GM12878 (cell line): Measurements from ENCODE around the gene LMBRD1. TPM values are rescaled to one million over a fixed set of nuclear protein-coding genes. Genes with fewer than 3 reads are reported as not detected.

Source experiments
- ATAC-seq: fragments of 200-7000 bp; cut with Tn5 transposase; 3 replicates; pipeline ENCODE4 v1.9.1; 2020; ENCODE audit warnings: mild to moderate bottlenecking, moderate library complexity
- BruUV-seq: library from RNA; stranded (reverse); fragments of 400-500 nt; replicated peaks from 2 replicates; lab custom pipeline; 2021; lab: Mats Ljungman, UMichigan
- CTCF ChIA-PET: fragments of 300-600 bp; sonication (Branson Sonifier 250); formaldehyde crosslinking; extraction: SDS; loops from one replicate; lab custom pipeline; 2021; ENCODE audit warnings: inconsistent platforms; lab: Yijun Ruan, JAX
- POLR2A ChIA-PET: fragments of 350-600 bp; formaldehyde crosslinking; extraction: SDS; loops from one replicate; lab custom pipeline; 2021; ENCODE audit warnings: inconsistent platforms; lab: Charles Lee
- RAD21 ChIA-PET: fragments of 300-600 bp; sonication (Branson Sonifier 250); formaldehyde crosslinking; loops from one replicate; lab custom pipeline; 2023; ENCODE audit warnings: antibody characterized with exemption; ENCODE audit not compliant: unreplicated experiment; lab: Charles Lee
- SMC1A ChIA-PET: fragments of 300-600 bp; sonication (Branson Sonifier 250); formaldehyde crosslinking; loops from one replicate; lab custom pipeline; 2023; ENCODE audit not compliant: unreplicated experiment, uncharacterized antibody; lab: Charles Lee
- DNase-seq: peaks from one replicate; pipeline ENCODE4 v3.0.0-alpha.2; 2011; ENCODE audit warnings: low read depth, low spot score
- FAIRE-seq: peaks from 3 replicates; lab custom pipeline; 2011; peaks lifted over from hg19 to GRCh38; lab: Jason Lieb, UNC
- H2AFZ ChIP-seq: 2 replicates; pipeline ENCODE4 v1.6.0; 2011; ENCODE audit warnings: low read depth, low read length, control low read depth; ENCODE audit not compliant: control insufficient read depth
- H3K27ac ChIP-seq: 2 replicates; pipeline ENCODE4 v1.5.1; 2011; ENCODE audit warnings: control low read depth; ENCODE audit not compliant: control insufficient read depth, insufficient read depth
- H3K27me3 ChIP-seq, 2 experiments: replicated peaks in 1 of 2; 2 replicates each; pipeline versions ENCODE4 v1.6.0 to v1.6.1; 2011; ENCODE audit warnings: low read length in 1 of 2; ENCODE audit not compliant: control insufficient read depth in 2 of 2, insufficient read depth in 2 of 2
- H3K36me3 ChIP-seq, 2 experiments: 2 replicates each; pipeline ENCODE4 v1.5.1; 2011; ENCODE audit warnings: low read length in 1 of 2; ENCODE audit not compliant: control insufficient read depth in 2 of 2, insufficient read depth in 2 of 2
- H3K4me1 ChIP-seq: 2 replicates; pipeline ENCODE4 v1.6.1; 2011; ENCODE audit warnings: mild to moderate bottlenecking, low read length, moderate library complexity, mixed read lengths; ENCODE audit not compliant: control insufficient read depth, insufficient read depth
- H3K4me2 ChIP-seq: 2 replicates; pipeline ENCODE4 v1.6.0; 2011; ENCODE audit warnings: control low read depth; ENCODE audit not compliant: control insufficient read depth, insufficient read depth
- H3K4me3 ChIP-seq: fragments of 200-600 bp; sonication (generic); 2 replicates; pipeline ENCODE4 v1.5.1; 2016
- H3K79me2 ChIP-seq: 2 replicates; pipeline ENCODE4 v1.6.0; 2011; ENCODE audit warnings: low read length; ENCODE audit not compliant: control insufficient read depth, insufficient read depth
- H3K9ac ChIP-seq: 2 replicates; pipeline ENCODE4 v1.8.0; 2011; ENCODE audit warnings: low read length, control low read depth, mixed read lengths; ENCODE audit not compliant: control insufficient read depth, insufficient read depth
- H3K9me3 ChIP-seq: replicated peaks from 3 replicates; pipeline ENCODE4 v1.5.1; 2011; ENCODE audit warnings: mild to moderate bottlenecking, low read length; ENCODE audit not compliant: control insufficient read depth, insufficient read depth
- H4K20me1 ChIP-seq: 2 replicates; pipeline ENCODE4 v1.6.0; 2011; ENCODE audit not compliant: control insufficient read depth, insufficient read depth
- BMI1 ChIP-seq: fragments of 450-650 bp; IDR thresholded peaks from 2 replicates; pipeline ENCODE4 v1.6.1; 2016; ENCODE audit warnings: mild to moderate bottlenecking, moderate library complexity, borderline replicate concordance
- CBX5 ChIP-seq: sonication (generic); IDR thresholded peaks from 2 replicates; pipeline ENCODE4 v1.6.1; 2016; ENCODE audit warnings: low read depth, moderate library complexity, mild to moderate bottlenecking, inconsistent platforms
- CREM ChIP-seq: IDR thresholded peaks from 2 replicates; pipeline ENCODE4 v1.6.1; 2014; ENCODE audit warnings: antibody characterized with exemption, low read depth
- FOS ChIP-seq: IDR thresholded peaks from 3 replicates; pipeline ENCODE4 v1.6.1; 2011; ENCODE audit warnings: borderline replicate concordance; ENCODE audit not compliant: insufficient read length; ENCODE audit errors: extremely low read depth
- GABPA ChIP-seq: IDR thresholded peaks from 2 replicates; pipeline ENCODE4 v1.6.1; 2014; ENCODE audit warnings: antibody characterized with exemption, low read depth, mild to moderate bottlenecking, inconsistent platforms
- JUND ChIP-seq: IDR thresholded peaks from 2 replicates; pipeline ENCODE4 v1.6.1; 2012; ENCODE audit warnings: low read depth, mild to moderate bottlenecking, low read length, improper control_type of control experiment, moderate library complexity
- PML ChIP-seq: IDR thresholded peaks from 2 replicates; pipeline ENCODE4 v1.6.1; 2012; ENCODE audit warnings: low read length, inconsistent platforms
- WRNIP1 ChIP-seq: IDR thresholded peaks from 2 replicates; pipeline ENCODE4 v1.6.1; 2011; ENCODE audit warnings: low read depth, low read length, improper control_type of control experiment, borderline replicate concordance
- in situ Hi-C: fragments of 300-500 bp; cut with MboI; formaldehyde crosslinking; loops from 9 replicates; pipeline ENCODE4 v1.14.3; 2018; ENCODE audit warnings: mixed read lengths
- intact Hi-C: fragments of 100-400 bp; cut with micrococcal nuclease; formaldehyde crosslinking; loops from one replicate; pipeline ENCODE4 v1.14.2; 2022; ENCODE audit not compliant: unreplicated experiment
- polyA plus RNA-seq, 11 experiments: library from polyadenylated mRNA; depleted of rRNA in 4 of 11; unstranded in 6 of 11; stranded (reverse) in 5 of 11; fragments of >200 nt; fragmentation: Nextera tagmentation in 4 of 11; fragmentation: Illumina TruSeq in 1 of 11; extraction: Ambion mirVana in 4 of 11; extraction: Trizol in 1 of 11; gene quantifications; 1 replicate in 1 of 11; 2 replicates in 10 of 11; pipeline versions ENCODE4 v1.2.1 to v1.2.3, GENCODE V29; 2011 to 2016; ENCODE audit warnings: inconsistent platforms in 2 of 11, missing spikeins in 2 of 11, low read depth in 1 of 11
- total RNA-seq, 4 experiments: library from RNA; depleted of rRNA in 3 of 4; stranded (reverse); fragments of >200 nt in 3 of 4; fragmentation: Illumina TruSeq in 1 of 4; extraction: Trizol in 1 of 4; gene quantifications; 2 replicates each; pipeline versions ENCODE4 v1.2.1 to v1.2.3, GENCODE V29; 2013 to 2021
- TF ChIP-seq, protein P1 (sequence below): fragments of 450-650 bp; IDR thresholded peaks from 2 replicates; pipeline ENCODE4 v1.6.1; 2017; ENCODE audit warnings: antibody characterized with exemption, mild to moderate bottlenecking, moderate library complexity

LMBRD1 gene
- total and polyA plus RNA-seq, 10 of the 15 experiments (the other 5 are each of a cell fraction or from before 2014, with no cell fraction given) = 20.0 to 82.1 (median 27.2) TPM

DNA sequence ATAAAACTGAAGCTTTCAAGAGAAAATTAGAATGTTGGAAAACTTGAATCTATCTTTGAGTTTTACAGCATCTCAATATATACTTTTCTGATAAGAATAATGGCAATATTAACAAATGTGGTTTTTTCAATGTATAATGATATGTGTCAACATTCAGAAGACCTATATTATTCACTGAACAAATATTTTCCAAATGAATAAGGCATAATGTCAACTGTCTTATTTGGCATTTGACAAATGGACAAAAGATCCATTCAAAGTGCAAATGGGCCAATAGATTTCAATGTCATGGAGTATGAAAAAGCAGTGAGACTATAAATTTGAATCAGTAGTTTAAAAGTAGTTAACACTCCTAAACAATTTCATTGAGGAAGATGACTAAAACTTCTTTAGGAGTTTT is 20.9 kb downstream of the LMBRD1 start:
- no peak overlapping the region for H3K9ac ChIP-seq
- peaks cover 0 to 16% of the 10 kb centered on the region in 2 experiments for H3K36me3 ChIP-seq
- H4K20me1 ChIP-seq = no peaks in the 10 kb centered on the region
- ChIA-PET CTCF (interaction anchor here (1.4 kb wide), 1 partner anchor 13 kb away, joined by 4 read pairs; no protein-coding TSS in a partner anchor), POLR2A (no interaction called here), RAD21 (no interaction called here), SMC1A (interaction anchor here (1.1 kb wide), 1 partner anchor 40 kb away, joined by 3 read pairs; no protein-coding TSS in a partner anchor)
- H3K27ac ChIP-seq = no peak overlapping the region
- no peak overlapping the region for H3K4me2 ChIP-seq
- no peaks in the 10 kb centered on the region for H3K27me3 ChIP-seq
- peaks cover 3% of the 10 kb centered on the region for H3K79me2 ChIP-seq
- intact Hi-C loops = no loop called here
- no peak overlapping the region for H3K4me3 ChIP-seq
- BruUV-seq = no TSS peak
- TF ChIP-seq JUND = no peak
- TF ChIP-seq, protein P1, sequence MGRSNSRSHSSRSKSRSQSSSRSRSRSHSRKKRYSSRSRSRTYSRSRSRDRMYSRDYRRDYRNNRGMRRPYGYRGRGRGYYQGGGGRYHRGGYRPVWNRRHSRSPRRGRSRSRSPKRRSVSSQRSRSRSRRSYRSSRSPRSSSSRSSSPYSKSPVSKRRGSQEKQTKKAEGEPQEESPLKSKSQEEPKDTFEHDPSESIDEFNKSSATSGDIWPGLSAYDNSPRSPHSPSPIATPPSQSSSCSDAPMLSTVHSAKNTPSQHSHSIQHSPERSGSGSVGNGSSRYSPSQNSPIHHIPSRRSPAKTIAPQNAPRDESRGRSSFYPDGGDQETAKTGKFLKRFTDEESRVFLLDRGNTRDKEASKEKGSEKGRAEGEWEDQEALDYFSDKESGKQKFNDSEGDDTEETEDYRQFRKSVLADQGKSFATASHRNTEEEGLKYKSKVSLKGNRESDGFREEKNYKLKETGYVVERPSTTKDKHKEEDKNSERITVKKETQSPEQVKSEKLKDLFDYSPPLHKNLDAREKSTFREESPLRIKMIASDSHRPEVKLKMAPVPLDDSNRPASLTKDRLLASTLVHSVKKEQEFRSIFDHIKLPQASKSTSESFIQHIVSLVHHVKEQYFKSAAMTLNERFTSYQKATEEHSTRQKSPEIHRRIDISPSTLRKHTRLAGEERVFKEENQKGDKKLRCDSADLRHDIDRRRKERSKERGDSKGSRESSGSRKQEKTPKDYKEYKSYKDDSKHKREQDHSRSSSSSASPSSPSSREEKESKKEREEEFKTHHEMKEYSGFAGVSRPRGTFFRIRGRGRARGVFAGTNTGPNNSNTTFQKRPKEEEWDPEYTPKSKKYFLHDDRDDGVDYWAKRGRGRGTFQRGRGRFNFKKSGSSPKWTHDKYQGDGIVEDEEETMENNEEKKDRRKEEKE = no peak
- no peak for TF ChIP-seq CREM
- no peak for TF ChIP-seq BMI1
- no peak for TF ChIP-seq CBX5
- TF ChIP-seq WRNIP1 = no peak
- TF ChIP-seq FOS = no peak
- TF ChIP-seq PML = no peak
- no peak for TF ChIP-seq GABPA
- H3K9me3 ChIP-seq = peaks cover 3% of the 10 kb centered on the region; the same call in 1 of the 3 replicates
- FAIRE-seq = no peak
- no peak for DNase-seq
- no peaks in the 10 kb centered on the region for H3K4me1 ChIP-seq
- in situ Hi-C loops = no loop called here
- H2AFZ ChIP-seq = no peak overlapping the region
- no peak for ATAC-seq
